Cortex of kidney (tissue), 1 donor: ENCODE data around the gene RPUSD3.
"Not testable (repeated sequence)": the region's sequence is repeated elsewhere in the genome, so short reads cannot be mapped to it uniquely, and the experiment has no call there.

ENCODE experiments used
- DNase-seq: peaks from one replicate; lab custom pipeline; 2025; lab: John Stamatoyannopoulos, UW

Gene RPUSD3

DNA sequence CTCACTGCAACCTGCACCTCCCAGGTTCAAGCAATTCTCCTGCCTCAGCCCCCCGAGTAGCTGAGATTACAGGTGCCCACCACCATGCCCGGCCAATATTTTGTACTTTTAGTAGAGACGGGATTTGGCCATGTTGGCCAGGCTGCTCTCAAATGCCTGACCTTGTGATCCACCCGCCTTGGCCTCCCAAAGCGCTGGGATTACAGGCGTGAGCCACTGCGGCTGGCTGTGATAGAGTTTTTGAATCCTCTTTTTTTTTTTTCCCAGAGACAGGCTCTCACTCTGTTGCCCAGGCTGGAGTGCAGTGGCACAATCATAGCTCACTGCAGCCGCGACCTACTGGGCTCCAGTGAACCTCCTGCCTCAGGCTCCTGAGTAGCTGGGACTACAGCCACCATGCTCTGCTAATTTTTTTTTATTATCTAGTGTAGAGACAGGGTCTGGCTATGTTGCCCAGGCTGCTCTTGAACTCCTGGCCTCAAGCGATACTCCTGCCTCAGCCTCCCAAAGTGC is 21.4 kb upstream of the RPUSD3 start:
- not testable (repeated sequence) for DNase-seq

DNA sequence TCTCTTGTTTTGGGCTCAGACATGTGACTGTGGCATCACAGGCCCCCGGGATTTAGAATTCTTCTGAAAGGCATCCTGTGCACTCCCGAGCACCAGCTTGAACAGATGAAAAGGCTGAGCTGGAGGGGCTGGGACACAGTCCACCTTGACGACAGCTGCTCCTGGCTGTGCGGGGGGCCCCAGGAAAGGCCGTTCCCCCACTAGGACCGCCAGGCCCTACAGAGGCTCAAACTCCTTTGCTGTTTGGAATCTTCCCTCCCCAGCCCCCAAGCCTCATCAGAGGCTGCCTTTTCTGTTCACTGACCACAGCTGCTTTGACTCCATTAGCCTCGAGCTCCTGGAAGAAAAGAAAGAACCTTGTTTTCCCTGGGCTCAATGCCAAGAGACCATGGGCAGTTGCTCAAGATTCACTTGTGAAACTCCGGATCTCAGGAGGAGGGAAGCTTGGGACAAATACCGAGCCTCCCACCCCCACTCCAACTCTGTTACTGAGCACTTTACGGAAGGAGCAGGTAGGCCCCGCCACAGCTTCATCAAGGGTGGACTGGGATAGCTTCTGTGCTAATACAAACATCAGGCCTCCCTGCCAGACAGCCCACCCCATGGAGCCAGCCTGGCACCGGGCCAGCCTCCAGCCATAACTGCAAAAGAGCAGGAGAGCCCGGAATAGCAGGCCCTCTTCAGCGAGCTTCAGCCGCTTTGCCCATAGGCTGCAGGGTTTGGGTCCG is 20.6 kb upstream of the RPUSD3 start:
- DNase-seq, result no peak

DNA sequence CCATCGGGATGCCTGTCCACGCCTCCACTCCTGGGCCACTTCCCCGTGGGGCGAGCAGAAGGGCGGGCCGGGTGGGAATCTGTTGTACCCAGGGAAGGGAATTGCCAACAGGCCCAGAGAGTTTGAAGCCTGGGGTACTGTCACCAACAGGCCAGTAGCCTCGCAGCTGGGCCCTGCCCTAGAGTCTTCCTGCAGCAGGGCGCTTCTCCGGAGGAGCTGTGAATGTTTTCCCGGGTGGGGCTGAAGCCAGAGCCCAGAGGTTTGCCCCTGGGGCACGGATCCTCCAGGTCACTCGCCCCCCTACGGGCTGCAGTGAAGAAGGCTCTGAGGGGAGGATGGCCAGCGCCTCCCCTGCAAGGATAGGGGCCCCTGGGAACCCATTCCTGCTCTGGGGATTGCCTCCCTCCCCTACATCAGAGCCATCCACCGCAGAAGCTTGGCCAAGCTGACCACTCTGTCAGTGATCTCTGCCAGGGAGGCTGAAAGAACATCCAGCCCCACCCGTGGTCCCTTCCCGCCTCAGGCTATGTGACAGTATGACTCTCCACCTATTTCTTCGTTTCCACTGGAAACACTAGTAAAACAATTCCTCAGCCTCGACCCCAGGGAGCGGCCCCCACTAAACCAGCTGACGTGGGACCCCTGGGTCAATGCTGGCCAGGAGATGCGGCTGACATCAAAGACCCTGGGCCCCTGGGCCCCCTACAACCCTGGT is 19.4 kb upstream of the RPUSD3 start:
- DNase-seq, result no peak

DNA sequence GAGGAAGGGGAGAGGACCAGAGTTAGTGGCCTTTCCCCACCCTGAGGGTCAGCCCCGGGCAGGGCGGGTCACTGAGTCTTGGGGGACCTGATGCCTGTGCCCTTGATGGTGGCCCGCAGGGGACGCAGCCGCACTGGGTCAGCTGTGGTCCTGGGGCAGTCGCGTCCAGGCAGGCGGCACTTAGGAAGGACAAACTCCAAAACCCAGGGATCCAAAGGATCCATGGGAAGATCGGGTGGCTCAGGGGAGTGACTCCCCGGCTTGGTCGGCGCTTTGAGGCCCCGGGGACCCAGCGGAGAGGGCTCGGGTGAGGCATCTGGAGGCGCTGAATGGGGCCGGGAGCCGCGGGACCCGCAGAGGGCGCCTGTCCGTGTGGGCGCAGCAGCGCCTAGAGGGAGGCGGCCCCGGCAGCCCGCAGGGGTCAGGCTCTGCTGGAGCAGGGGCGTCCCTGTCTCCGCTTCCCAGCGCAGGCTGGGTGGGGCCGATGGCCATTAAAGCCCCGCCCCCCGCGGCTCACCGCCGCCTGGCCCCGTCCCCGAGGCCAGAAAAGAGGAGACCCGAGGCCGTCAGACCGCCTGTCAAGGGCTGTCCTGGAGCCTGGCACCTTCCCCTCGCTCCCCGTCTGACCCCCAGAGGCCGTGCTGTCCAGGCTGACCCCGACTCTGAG is 18.7 kb upstream of the RPUSD3 start:
- no peak for DNase-seq

DNA sequence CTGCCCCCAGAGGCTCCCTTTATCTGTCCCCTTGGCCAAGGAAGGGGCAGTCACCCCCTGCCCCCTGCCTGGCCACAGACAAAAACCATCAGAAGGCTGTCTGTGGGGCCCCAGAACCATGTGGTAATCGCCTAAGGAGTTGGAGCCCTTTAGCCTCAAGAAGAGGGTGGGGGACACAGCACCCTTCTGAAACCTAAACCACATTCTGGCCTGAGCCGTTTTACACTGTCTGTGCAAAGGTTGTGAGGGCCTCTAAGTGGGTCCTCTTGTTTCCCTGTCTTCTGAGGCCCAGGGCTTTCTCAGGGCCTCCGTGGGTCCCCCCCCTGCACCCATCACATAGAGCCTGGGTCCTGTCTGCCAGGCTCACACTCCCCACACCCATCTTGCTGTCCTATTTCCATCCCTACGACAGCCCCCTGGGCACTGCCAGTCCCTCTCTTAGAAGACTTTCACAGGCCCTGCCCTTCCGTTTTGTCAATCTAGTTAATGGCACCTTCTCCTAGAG is 17.9 kb upstream of the RPUSD3 start:
- no peak for DNase-seq

DNA sequence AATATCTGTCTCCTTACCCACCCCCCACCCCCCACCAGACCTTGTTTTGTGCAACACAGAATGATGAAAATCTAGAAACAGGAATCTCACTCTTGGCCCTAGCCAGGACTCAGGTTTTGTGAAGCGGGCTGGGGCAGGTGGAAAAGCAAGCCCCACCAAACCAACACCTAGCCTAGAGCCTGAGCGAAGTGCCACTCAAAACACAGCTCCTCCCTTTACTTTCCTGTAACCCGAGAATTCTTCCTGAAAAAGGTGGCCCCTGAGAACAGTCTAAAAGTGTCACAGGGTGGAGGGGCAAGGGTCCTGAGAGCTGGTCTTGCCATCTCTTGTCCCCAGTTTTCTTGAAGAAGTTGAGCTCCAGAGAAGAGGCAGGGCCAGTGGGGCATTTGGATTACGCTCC is 17.4 kb upstream of the RPUSD3 start:
- no peak for DNase-seq

DNA sequence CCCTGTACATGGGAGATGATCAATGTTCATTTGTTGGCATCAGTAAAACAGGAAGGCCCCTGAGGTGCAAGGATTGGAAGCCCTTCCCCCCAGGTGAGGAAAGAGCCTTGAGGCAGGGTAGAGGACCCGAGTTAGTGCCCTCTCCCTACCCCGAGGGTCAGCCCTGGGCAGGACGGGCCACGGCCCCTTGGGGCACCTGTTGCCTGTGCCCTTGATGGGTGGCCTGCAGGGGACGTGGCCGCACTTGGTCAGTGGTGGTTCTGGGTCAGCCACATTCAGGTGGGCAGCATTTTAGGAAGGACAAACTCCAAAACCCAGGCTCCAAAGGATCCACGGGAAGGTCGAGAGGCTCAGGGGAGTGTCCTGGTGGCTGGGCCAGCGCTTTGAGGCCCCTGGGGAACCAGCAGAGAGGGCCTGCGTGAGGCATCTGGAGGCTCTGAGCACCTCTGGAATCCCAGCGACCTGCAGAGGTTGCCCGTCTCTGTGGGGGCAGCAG is 15.8 kb upstream of the RPUSD3 start:
- DNase-seq, result no peak

DNA sequence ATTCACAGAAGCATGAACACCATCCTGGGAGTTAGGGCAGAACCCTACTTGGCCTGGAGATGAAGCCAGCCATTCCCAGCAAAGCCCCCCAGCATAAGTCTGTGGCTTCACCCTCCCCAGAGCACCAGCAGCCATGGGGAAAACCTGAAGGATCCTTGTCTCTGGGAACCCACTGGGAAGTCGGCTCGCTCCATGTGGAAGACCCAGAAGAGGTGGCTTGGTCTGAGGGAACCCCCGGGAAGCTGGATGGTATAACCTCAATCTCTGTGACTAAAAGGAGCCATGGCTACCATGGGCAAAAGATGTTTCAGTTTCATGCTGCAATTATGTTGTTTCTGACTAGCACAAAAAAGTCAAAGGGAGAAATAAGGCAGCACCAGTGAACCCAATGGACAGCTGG is 11.8 kb upstream of the RPUSD3 start:
- no peak for DNase-seq

DNA sequence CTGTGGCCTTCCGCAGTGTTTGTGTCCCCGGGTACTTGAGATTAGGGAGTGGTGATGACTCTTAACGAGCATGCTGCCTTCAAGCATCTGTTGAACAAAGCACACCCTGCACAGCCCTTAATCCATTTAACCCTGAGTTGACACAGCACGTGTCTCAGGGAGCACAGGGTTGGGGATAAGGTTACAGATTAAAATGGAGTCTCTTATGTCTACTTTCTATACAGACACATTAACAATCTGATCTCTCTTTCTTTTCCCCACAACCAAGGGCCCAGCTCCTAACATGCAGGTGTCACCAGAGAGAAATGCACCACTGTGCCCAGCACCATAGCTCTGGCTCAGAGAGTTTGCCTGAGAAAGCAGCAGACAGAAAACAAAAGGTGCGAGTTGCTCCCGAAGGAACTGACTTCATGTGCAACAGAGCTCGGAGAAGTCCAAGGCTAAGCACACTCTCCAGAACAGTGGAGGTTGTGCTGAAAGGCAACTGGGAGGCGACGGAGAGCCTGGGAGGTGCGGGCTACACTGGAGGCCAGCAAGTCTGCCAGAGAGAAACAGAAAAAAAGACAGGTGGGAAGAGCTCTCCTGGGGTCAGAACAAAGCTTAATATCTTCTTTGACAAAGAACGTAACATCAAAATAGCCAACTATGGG is 10.6 kb upstream of the RPUSD3 start:
- not testable (repeated sequence) for DNase-seq

DNA sequence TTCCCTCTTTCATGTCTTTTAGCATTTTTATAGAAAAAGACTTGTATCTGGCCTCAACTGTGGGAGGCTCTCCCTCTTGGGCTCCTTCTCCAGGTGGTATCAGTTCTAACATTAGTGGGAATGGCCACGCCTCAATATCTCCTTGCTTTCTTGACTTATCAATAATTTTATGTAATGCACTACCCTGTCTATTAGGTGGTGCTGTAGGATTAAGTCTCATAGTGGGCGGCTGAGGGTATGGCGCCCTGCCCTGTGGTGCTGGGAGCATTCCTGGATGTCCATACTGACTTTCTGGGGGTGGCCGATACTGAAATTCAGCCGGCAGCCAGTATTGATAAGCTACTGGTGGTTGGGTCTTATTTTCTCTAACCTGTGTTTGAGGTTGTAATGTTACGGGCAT is 8.7 kb upstream of the RPUSD3 start:
- no peak for DNase-seq

DNA sequence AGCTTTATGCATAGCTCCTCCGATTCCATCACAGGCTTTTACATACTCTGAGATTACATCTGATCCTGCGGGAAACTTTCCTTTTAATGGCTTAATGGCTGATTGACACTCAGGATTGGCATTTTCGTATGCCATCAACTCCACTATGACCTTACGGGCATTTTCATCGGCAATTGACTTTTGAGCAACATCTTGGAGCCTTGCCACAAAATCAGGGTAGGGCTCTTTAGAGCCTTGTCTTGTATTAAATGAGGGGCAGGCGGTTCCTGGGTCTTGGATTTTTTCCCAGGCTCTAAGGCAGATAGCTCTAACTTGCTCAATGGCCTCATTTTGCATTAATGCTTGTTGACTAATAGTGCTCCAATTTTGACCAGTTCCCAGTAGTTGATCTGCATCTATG is 8.1 kb upstream of the RPUSD3 start:
- not testable (repeated sequence) for DNase-seq

DNA sequence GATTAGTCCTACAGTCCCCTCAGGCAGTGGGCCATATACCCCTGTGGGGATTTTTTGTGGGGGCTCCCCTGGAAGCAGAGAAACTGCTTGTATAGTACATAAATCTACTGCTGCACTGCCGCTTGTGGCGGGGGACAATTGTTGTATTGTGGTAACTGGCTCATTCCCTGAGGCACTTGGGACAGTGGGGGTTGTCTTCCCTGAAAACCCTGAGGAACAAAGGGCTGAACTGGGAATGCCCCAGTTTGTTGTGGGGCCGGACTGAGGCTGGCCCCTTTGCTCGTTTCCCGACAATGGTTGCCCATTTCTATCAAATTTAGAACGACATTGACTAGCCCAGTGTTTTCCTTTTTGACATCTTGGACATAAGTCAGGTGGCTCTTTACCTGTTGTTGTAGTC is 7.6 kb upstream of the RPUSD3 start:
- not testable (repeated sequence) for DNase-seq

DNA sequence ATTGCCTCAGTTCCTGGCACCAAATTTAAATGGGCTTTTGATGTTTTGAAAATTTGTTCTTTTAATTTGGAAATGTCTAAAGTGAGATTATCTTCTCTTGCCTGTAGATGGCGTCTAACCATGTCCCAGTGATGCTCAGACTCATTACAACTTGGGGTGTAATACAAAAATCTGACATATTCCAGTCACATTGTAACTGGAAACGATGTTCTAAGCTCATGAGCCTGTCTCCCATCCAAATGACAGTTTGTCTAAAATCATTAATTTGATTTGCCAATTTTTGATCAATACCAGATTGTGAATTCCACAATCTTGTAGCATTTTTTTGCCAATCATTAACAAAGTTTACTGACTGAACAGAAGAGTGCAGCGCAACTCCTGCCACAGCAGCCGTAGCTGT is 5.1 kb upstream of the RPUSD3 start:
- not testable (repeated sequence) for DNase-seq

DNA sequence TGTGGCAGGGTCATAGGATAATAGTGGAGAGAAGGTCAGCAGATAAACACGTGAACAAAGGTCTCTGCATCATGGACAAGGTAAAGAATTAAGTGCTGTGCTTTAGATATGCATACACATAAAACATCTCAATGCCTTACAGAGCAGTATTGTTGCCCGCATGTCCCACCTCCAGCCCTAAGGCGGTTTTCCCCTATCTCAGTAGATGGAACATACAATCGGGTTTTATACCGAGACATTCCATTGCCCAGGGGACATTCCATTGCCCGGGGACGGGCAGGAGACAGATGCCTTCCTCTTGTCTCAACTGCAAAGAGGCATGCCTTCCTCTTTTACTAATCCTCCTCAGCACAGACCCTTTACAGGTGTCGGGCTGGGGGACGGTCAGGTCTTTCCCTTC is 4.1 kb upstream of the RPUSD3 start:
- DNase-seq, result not testable (repeated sequence)

DNA sequence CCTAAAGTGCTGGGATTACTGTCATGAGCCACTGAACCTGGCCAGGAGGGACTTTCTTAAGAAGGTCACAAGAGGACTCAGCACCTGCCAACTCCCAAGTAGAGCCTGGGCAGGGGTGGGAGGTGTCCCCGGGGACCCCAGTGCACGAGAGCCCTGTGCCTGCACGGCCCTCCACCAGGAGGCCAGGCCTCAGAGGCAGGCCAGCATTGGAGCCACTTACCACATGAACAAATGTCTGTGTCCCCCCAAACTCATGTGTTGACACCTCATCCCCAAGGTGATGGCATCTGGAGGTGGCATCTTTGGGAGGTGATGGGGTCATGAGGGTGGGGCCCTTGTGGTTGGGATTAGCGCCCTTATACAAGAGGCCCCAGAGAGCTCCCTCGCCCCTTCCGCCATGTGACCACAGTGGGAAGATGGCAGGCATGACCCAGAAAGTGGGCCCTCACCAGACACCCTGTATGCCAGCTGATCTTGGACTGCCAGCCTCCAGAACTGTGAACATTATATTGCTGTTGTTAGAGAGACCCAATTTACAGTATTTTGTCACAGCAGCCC is 3.2 kb upstream of the RPUSD3 start:
- no peak for DNase-seq

DNA sequence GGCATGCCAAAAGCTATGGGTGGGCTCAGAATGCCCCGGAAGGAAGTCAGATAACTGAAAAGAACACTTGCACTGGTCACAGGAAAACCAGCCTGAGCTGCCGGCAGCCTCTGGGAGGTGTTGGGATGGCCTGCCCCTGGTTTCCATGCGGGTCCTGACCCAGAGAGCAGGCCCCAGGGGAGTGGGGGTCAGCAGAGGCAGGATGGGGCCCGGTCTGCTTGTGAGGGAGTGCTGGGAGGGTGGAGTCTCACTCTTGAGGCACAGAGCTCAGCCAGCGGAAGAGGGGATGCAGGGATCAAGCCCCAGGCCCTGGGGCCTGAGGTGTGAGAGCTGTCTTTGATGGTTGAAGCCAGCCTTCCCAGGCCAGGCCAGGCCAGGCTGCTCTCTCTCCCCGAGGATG is 2.4 kb upstream of the RPUSD3 start:
- no peak for DNase-seq

DNA sequence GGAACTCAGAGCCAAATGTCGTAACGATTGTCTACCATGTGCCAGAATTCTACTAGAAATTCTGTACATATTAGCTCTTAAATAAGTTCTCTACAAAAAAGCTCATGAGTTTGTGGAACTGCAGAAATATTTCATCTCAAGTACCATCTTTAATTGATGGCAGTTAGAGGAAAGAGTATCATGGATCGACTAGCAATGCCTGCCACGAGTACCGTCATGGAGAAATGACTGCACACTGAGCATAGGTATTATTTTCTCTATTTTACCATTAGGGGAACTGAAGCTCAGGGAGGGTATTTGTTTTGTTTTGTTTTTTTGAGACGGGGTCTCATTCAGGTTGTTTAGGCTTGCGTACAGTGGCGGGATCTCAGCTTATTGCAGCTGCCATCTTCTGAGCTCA is 2.8 kb downstream of the RPUSD3 start:
- DNase-seq, result no peak

DNA sequence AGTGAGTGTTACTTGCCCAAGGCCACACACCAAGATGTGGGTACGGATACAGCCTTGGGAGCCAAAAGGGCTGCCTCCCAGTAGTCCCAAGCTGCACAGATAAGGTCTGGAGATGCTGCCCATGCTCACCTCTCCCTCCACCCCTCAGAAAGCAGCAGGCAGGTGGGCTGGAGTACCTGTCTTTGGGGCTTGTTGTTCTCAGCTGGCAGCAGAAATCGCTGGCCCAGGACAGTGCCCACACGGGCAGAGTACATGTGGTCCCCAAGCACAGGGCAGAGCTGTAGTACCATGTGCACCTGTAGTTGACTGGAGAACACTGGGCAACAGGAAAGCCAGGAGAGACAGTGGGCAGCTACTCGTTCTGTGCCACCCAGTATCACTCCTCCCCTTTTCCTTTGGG is 5.0 kb downstream of the RPUSD3 start:
- no peak for DNase-seq

DNA sequence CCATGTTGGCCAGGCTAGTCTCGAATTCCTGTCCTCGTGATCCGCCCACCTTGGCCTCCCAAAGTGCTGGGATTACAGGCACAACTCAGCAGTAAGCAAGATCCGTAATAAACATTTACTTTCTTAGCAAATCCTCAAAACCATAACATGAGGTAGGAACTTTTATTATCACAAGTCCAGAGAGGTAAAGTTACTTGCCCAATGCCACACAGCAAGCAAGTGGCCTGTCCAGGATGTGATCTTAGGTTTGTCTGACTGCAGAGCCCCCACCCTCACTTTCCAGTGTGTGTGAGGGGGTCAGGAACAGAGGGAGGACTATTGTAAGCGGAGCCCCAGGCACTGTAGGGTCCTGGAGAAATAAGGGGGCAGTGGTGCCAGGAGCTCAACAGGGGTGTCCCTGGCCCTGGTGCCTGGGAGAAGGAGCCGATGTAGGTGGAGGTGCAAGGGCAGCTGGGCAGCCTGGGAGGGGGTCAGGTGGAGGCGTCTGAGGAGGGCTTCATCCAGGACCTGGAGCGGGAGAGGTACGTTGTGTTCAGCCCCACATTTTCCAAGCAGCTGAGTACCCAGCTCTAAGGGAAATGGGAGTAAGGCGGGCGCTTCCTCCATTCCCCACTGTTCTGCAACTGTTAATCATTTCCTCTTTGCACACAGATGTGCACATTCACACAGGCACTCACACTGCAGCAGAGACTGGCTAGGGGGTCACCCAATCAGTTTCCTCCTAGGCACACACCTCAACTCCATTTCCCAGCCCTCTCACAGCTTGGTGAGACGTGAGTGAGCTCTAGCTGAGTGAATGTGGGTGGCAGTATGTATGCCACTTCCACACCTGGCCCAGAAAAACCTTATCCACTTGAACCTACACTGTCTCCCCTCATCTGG is 5.9 kb downstream of the RPUSD3 start:
- no peak for DNase-seq

DNA sequence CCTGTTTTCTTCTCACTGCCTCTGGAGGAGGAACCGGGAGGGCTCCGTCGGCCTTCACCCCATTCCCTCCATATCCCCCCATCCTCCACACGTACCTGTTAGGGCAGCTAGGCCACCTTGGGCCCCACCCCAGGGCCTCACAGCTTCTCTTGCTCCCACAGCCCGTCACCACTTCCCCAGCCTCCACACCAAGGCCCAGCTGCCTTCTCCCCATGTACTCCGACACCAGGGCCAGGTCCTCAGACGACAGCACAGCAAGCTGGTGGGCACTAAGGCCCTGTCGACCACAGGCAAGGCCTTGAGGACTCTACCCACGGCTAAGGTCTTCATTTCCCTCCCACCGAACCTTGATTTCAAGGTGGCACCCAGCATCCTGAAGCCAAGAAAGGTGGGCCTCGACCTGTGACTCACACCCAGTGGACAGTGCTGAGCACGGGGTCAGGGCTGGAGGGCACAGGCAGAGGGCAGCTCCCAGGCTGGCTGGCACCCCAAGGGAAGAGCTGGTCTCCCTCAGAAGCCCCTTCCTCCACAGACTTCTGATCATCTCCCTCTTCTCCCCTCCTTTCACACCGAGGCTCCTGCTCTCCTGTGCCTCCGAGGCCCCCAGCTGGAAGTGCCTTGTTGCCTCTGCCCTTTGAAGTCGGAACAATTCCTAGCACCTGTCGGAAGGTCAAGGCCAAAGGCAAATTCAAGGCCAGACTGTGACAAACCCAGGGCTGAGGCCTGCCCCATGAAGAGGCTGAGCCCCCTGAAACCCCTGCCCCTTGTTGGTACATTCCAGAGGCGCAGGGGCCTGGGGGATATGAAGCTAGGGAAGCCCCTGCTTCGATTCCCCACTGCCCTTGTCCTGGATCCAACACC is 9.1 kb downstream of the RPUSD3 start:
- no peak for DNase-seq
